ENCODE data around the gene IQUB.

GRCh38 chr7:123533929-123534382 lies 439 bp downstream of the IQUB start:
- TF ChIP-seq POLR2A (IDR thresholded peaks at IDR 0.05; ENCODE audit: low read length) (no peak), GATA1 (IDR thresholded peaks at IDR 0.05; ENCODE audit: low read depth, low read length) (no peak)
